Skeletal muscle satellite cell (primary cell): ENCODE measurements around the gene NEMP2.

Experiments
- H3K27me3 ChIP-seq: 2 replicates; pipeline ENCODE4 v1.7.0; 2013; ENCODE audit warnings: low read length; ENCODE audit not compliant: control insufficient read depth, insufficient read depth
- H3K36me3 ChIP-seq: 2 replicates; pipeline ENCODE4 v1.7.0; 2013; ENCODE audit warnings: mild to moderate bottlenecking, control low read depth, low read length; ENCODE audit not compliant: insufficient read depth
- H3K4me1 ChIP-seq: 2 replicates; pipeline ENCODE4 v1.7.0; 2013; ENCODE audit warnings: low read length; ENCODE audit not compliant: control insufficient read depth, insufficient read depth
- H3K4me2 ChIP-seq: 2 replicates; pipeline ENCODE4 v1.7.0; 2013; ENCODE audit warnings: mild to moderate bottlenecking, low read length
- H3K4me3 ChIP-seq: 2 replicates; pipeline ENCODE4 v1.7.0; 2013; ENCODE audit warnings: low read length
- H3K9ac ChIP-seq: 2 replicates; pipeline ENCODE4 v1.7.0; 2013; ENCODE audit warnings: mild to moderate bottlenecking, low read depth, low read length, moderate library complexity
- H3K9me3 ChIP-seq: replicated peaks from 2 replicates; pipeline ENCODE4 v1.7.0; 2013; ENCODE audit warnings: mild to moderate bottlenecking, control low read depth, low read length

The NEMP2 gene

DNA sequence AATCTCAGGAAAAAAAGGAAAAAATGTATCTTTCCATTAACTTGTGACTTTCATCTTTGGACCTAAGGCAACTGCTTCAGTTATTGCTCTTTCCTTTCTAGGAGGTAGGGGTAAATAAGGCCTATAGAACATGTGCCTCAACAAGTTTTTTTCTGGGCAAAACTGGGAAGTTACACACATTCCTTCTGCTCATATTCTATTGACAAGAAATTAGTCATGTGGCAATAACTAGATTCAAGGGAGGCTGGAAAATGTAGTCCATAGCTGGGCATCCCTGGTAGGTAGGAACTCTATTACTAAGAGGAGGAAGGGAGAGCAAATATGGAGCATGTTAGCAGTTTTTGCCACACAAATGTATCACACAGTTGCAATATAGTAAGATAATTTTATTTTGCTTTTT, 37.7 kb upstream of the NEMP2 start:
- Histone ChIP-seq H3K9me3 (no peaks in the 10 kb centered on the region), H3K36me3 (no peaks in the 10 kb centered on the region), H3K9ac (no peak overlapping the region), H3K4me3 (no peak overlapping the region), H3K4me2 (no peak overlapping the region), H3K27me3 (no peaks in the 10 kb centered on the region), H3K4me1 (no peaks in the 10 kb centered on the region)

DNA sequence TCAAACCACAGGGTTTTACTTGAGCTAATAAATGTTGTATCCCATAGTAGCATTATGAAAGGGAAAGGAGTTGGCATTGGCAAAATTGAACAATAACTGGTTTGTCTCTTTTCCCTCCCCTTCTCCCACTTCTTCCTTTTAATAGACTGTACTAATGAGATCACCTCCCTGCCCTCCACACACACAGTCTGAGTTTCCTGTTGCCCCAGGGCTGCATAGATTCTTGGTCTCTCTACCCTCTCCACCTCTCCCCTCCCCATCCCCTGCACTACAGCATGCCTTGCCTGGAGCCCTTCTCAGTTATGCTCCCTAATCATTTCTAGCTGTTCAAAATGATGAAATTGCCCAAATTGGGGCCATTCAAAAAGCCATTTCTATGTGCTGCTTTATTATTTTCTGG, 37.2 kb upstream of the NEMP2 start:
- H3K4me3 ChIP-seq: no peak overlapping the region
- no peaks in the 10 kb centered on the region for H3K4me1 ChIP-seq
- H3K4me2 ChIP-seq: no peak overlapping the region
- no peaks in the 10 kb centered on the region for H3K9me3 ChIP-seq
- no peaks in the 10 kb centered on the region for H3K36me3 ChIP-seq
- no peak overlapping the region for H3K9ac ChIP-seq
- H3K27me3 ChIP-seq: no peaks in the 10 kb centered on the region

GRCh38 chr2:190570871-190571270, 36.3 kb upstream of the NEMP2 start:
- H3K36me3 ChIP-seq: no peaks in the 10 kb centered on the region
- H3K4me3 ChIP-seq: no peak overlapping the region
- no peaks in the 10 kb centered on the region for H3K9me3 ChIP-seq
- no peak overlapping the region for H3K4me2 ChIP-seq
- no peaks in the 10 kb centered on the region for H3K4me1 ChIP-seq
- no peak overlapping the region for H3K9ac ChIP-seq
- no peaks in the 10 kb centered on the region for H3K27me3 ChIP-seq

DNA sequence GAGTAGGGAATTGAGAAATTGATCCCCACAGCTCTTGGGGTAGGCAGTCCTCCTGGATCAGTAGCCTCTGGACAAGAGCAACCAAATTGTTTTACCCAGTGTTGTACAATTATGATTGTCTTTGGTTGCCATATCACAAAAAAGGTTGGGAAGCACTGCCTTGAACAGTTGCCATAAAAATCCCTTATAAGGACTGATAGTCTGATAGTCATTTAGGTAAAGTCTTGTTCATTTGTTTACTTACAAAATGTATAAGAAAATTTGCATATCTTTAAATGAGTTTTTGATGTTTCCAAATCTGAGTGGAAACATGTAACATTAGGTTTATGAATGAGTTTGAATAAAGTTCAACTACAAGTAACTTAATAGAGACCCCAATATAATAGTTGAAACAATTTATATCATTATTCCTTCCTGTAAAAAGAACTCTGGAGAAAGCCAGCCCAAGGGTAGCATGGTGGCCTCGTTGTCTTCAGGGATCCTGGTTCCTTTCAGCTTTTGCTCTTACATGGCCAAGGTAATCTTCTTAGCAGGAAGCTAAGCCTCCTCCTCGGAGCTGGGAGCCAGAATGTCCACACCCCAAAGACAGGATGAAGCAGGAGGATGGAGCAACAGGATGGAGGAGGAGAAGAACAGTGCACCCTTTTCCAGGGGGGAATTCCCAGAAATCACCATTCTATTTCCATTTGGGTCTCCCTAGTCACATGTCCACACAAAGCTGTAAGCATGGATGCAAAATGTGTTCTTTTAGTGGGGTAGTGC, 35.7 kb upstream of the NEMP2 start:
- Histone ChIP-seq H3K4me1 (no peaks in the 10 kb centered on the region), H3K27me3 (no peaks in the 10 kb centered on the region), H3K4me3 (no peak overlapping the region), H3K9ac (no peak overlapping the region), H3K36me3 (no peaks in the 10 kb centered on the region), H3K4me2 (no peak overlapping the region), H3K9me3 (no peaks in the 10 kb centered on the region)

GRCh38 chr2:190564838-190565237, 30.3 kb upstream of the NEMP2 start:
- Histone ChIP-seq H3K9me3 (no peaks in the 10 kb centered on the region), H3K9ac (no peak overlapping the region), H3K4me3 (no peak overlapping the region), H3K4me1 (no peaks in the 10 kb centered on the region), H3K27me3 (no peaks in the 10 kb centered on the region), H3K36me3 (no peaks in the 10 kb centered on the region), H3K4me2 (no peak overlapping the region)

DNA sequence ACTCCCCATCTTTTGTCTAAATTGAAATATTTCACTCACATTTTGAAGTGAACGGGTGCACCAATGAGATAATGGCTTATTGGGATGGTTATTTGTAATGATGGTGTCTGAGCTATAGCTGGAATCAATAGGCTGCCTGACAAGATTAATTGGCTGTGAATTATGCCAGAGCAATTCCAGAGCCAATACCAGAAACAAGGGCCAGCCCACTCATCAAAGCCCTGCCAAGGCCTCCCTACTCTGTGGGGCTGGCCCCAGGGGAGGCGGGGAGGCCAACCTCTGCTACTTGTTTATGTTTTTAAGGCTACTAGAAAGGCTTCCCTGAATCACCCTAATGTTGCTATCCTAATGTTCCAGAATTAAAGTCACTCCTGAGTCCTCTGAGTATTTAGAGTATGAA, 29.1 kb upstream of the NEMP2 start:
- Histone ChIP-seq H3K4me3 (no peak overlapping the region), H3K4me2 (no peak overlapping the region), H3K4me1 (no peaks in the 10 kb centered on the region), H3K9me3 (no peaks in the 10 kb centered on the region), H3K36me3 (no peaks in the 10 kb centered on the region), H3K27me3 (no peaks in the 10 kb centered on the region), H3K9ac (no peak overlapping the region)

GRCh38 chr2:190563109-190563508, 28.6 kb upstream of the NEMP2 start:
- H3K4me1 ChIP-seq: no peaks in the 10 kb centered on the region
- no peaks in the 10 kb centered on the region for H3K36me3 ChIP-seq
- no peak overlapping the region for H3K4me2 ChIP-seq
- no peak overlapping the region for H3K4me3 ChIP-seq
- no peaks in the 10 kb centered on the region for H3K9me3 ChIP-seq
- H3K9ac ChIP-seq: no peak overlapping the region
- no peaks in the 10 kb centered on the region for H3K27me3 ChIP-seq

GRCh38 chr2:190562121-190562520, 27.6 kb upstream of the NEMP2 start:
- H3K9ac ChIP-seq: no peak overlapping the region

DNA sequence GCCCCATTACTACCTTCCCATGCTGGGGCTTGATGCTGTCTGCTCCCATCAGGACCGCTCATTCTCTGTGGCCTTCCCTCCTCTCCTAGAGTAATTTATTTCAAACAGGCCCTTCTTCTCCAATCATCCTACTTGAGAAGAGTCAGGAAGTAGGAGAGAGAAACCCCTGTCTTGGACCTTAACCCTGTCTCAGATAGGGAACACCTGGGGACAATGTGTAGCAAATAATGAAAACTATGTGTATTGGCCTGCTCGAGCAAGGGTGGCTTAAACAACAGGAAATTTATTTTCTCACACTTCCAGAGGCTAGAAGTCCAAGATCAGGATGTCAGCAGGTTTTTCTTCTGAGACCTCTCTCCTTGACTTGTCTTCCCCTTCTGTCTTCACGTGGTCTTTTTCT, 26.6 kb upstream of the NEMP2 start:
- Histone ChIP-seq H3K4me2 (no peak overlapping the region), H3K36me3 (no peaks in the 10 kb centered on the region), H3K4me3 (no peak overlapping the region), H3K9me3 (no peaks in the 10 kb centered on the region), H3K4me1 (no peaks in the 10 kb centered on the region), H3K9ac (no peak overlapping the region), H3K27me3 (no peaks in the 10 kb centered on the region)

More at GRCh38 chr2:190562121-190562520, 27.6 kb upstream of the NEMP2 start:
- Histone ChIP-seq H3K4me2 (no peak overlapping the region), H3K4me3 (no peak overlapping the region), H3K27me3 (no peaks in the 10 kb centered on the region), H3K9me3 (no peaks in the 10 kb centered on the region), H3K36me3 (no peaks in the 10 kb centered on the region), H3K4me1 (no peaks in the 10 kb centered on the region)

- Histone ChIP-seq H3K4me2 (no peak overlapping the region), H3K9me3 (no peaks in the 10 kb centered on the region), H3K36me3 (no peaks in the 10 kb centered on the region), H3K9ac (no peak overlapping the region), H3K4me1 (no peaks in the 10 kb centered on the region), H3K4me3 (no peak overlapping the region), H3K27me3 (no peaks in the 10 kb centered on the region)
These were observed 20.0 kb upstream of the NEMP2 start for GRCh38 chr2:190554357-190555006.

- Histone ChIP-seq H3K9me3 (no peaks in the 10 kb centered on the region), H3K4me1 (no peaks in the 10 kb centered on the region), H3K9ac (no peak overlapping the region), H3K4me2 (no peak overlapping the region), H3K4me3 (no peak overlapping the region), H3K27me3 (no peaks in the 10 kb centered on the region), H3K36me3 (no peaks in the 10 kb centered on the region)
These were observed 18.7 kb upstream of the NEMP2 start for GRCh38 chr2:190553254-190553653.

DNA sequence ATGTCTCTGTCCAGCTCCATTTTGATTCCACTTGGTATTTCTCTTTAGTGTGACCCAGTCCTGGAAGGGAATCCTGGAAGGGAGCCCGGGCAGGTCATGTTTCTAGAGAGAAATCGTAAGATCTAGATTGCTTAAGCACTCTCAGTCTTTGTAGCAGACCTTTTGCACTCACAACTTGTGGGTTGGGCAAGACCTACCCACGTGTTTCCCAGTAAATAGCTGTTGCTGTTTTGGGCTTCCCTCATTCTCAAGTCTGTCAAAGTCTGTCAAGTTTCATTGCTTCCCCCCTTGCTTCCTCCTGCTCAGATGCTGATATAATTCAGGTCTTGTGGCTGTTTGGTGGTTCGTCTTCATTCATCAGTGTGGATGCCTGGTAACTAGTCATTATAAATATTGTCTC, 17.4 kb upstream of the NEMP2 start:
- no peak overlapping the region for H3K4me2 ChIP-seq

More for the DNA sequence above, 17.4 kb upstream of the NEMP2 start:
- no peaks in the 10 kb centered on the region for H3K36me3 ChIP-seq
- no peaks in the 10 kb centered on the region for H3K4me1 ChIP-seq
- H3K9ac ChIP-seq: no peak overlapping the region
- no peak overlapping the region for H3K4me3 ChIP-seq
- H3K9me3 ChIP-seq: no peaks in the 10 kb centered on the region
- H3K27me3 ChIP-seq: no peaks in the 10 kb centered on the region
